IPS-15b (cell line): ENCODE results near the gene DVL2.
"Not testable (repeated sequence)": the region's sequence is repeated elsewhere in the genome, so short reads cannot be mapped to it uniquely, and the experiment has no call there.

ENCODE experiments used
- H3K27me3 ChIP-seq: one replicate; pipeline ENCODE4 v1.6.1; 2013; ENCODE audit warnings: low read length; ENCODE audit not compliant: control insufficient read depth, insufficient read depth
- H3K36me3 ChIP-seq: one replicate; pipeline ENCODE4 v1.6.1; 2013; ENCODE audit warnings: low read length; ENCODE audit not compliant: control insufficient read depth, insufficient read depth
- H3K4me1 ChIP-seq: one replicate; pipeline ENCODE4 v1.6.1; 2013; ENCODE audit warnings: mild to moderate bottlenecking, low read length; ENCODE audit not compliant: control insufficient read depth, insufficient read depth
- H3K4me3 ChIP-seq: one replicate; pipeline ENCODE4 v1.5.1; 2013; ENCODE audit warnings: low read depth, low read length
- H3K9ac ChIP-seq: one replicate; pipeline ENCODE4 v1.6.1; 2013; ENCODE audit warnings: low read depth, mild to moderate bottlenecking, low read length
- H3K9me3 ChIP-seq: one replicate; pipeline ENCODE4 v1.6.1; 2013; ENCODE audit warnings: mild to moderate bottlenecking, low read length; ENCODE audit not compliant: control insufficient read depth, insufficient read depth

Gene DVL2

GRCh38 chr17:7251661-7252175, 17.4 kb upstream of the DVL2 start, which contains the start of gene CTDNEP1:
CTDNEP1 (minus strand) TSS chr17:7251734; CDS start chr17:7251296, 438 bp downstream.
- H3K4me3 ChIP-seq, result peak within 1 kb of the TSS; percentile 92
- peaks cover 7% of the 10 kb centered on the region for H3K4me1 ChIP-seq
- no peaks in the 10 kb centered on the region for H3K9me3 ChIP-seq
- peaks cover 3% of the 10 kb centered on the region for H3K36me3 ChIP-seq
- H3K27me3 ChIP-seq, result no peaks in the 10 kb centered on the region
- H3K9ac ChIP-seq, result peak within 1 kb of the TSS; percentile 90

GRCh38 chr17:7250695-7251627, 16.6 kb upstream of the DVL2 start:
- H3K4me3 ChIP-seq, result peak overlapping the region; percentile 92
- no peaks in the 10 kb centered on the region for H3K9me3 ChIP-seq
- peak overlapping the region; percentile 67 for H3K9ac ChIP-seq
- H3K36me3 ChIP-seq, result peaks cover 5% of the 10 kb centered on the region
- H3K4me1 ChIP-seq, result peaks cover 7% of the 10 kb centered on the region
- H3K27me3 ChIP-seq, result no peaks in the 10 kb centered on the region

GRCh38 chr17:7249830-7250229, 15.5 kb upstream of the DVL2 start:
- Histone ChIP-seq H3K9ac (peak overlapping the region; percentile 67), H3K4me1 (peaks cover 7% of the 10 kb centered on the region), H3K9me3 (no peaks in the 10 kb centered on the region), H3K27me3 (no peaks in the 10 kb centered on the region), H3K4me3 (peak overlapping the region; percentile 92), H3K36me3 (peaks cover 5% of the 10 kb centered on the region)

GRCh38 chr17:7249214-7249613, 14.9 kb upstream of the DVL2 start:
- H3K9ac ChIP-seq, result no peak overlapping the region

GRCh38 chr17:7248796-7249195, 14.5 kb upstream of the DVL2 start:
- H3K4me3 ChIP-seq, result no peak overlapping the region
- H3K9ac ChIP-seq, result no peak overlapping the region
- H3K27me3 ChIP-seq, result no peaks in the 10 kb centered on the region
- no peaks in the 10 kb centered on the region for H3K9me3 ChIP-seq
- peaks cover 7% of the 10 kb centered on the region for H3K4me1 ChIP-seq
- peaks cover 11% of the 10 kb centered on the region for H3K36me3 ChIP-seq

More at GRCh38 chr17:7249214-7249613, 14.9 kb upstream of the DVL2 start:
- H3K4me3 ChIP-seq, result no peak overlapping the region
- no peaks in the 10 kb centered on the region for H3K27me3 ChIP-seq
- H3K36me3 ChIP-seq, result peaks cover 8% of the 10 kb centered on the region
- peaks cover 7% of the 10 kb centered on the region for H3K4me1 ChIP-seq
- no peaks in the 10 kb centered on the region for H3K9me3 ChIP-seq

- H3K9ac ChIP-seq, result no peak overlapping the region
- peaks cover 11% of the 10 kb centered on the region for H3K36me3 ChIP-seq
- H3K4me3 ChIP-seq, result no peak overlapping the region
- H3K27me3 ChIP-seq, result no peaks in the 10 kb centered on the region
- no peaks in the 10 kb centered on the region for H3K9me3 ChIP-seq
- peaks cover 3% of the 10 kb centered on the region for H3K4me1 ChIP-seq
Measured at GRCh38 chr17:7246779-7247178, 12.5 kb upstream of the DVL2 start.

GRCh38 chr17:7243838-7244237, 9.5 kb upstream of the DVL2 start:
- not testable (repeated sequence) for H3K4me3 ChIP-seq, H3K9ac ChIP-seq, H3K9me3 ChIP-seq, H3K27me3 ChIP-seq, H3K4me1 ChIP-seq
- H3K36me3 ChIP-seq, result peaks cover 14% of the 10 kb centered on the region

- peak overlapping the region; percentile 95 for H3K4me3 ChIP-seq
- H3K9me3 ChIP-seq, result no peaks in the 10 kb centered on the region
- H3K9ac ChIP-seq, result peak overlapping the region; percentile 57
- peaks cover 14% of the 10 kb centered on the region for H3K36me3 ChIP-seq
- H3K4me1 ChIP-seq, result peaks cover 6% of the 10 kb centered on the region
- H3K27me3 ChIP-seq, result no peaks in the 10 kb centered on the region
Measured at GRCh38 chr17:7243453-7243729, 9.1 kb upstream of the DVL2 start.

GRCh38 chr17:7242717-7243452, 8.6 kb upstream of the DVL2 start:
- Histone ChIP-seq H3K4me3 (peak overlapping the region; percentile 95), H3K9ac (peak overlapping the region; percentile 70), H3K4me1 (peaks cover 6% of the 10 kb centered on the region), H3K36me3 (peaks cover 14% of the 10 kb centered on the region), H3K27me3 (no peaks in the 10 kb centered on the region), H3K9me3 (no peaks in the 10 kb centered on the region)

- peaks cover 14% of the 10 kb centered on the region for H3K36me3 ChIP-seq
- peaks cover 10% of the 10 kb centered on the region for H3K4me1 ChIP-seq
- H3K4me3 ChIP-seq, result peak within 1 kb of the TSS; percentile 95
- no peaks in the 10 kb centered on the region for H3K27me3 ChIP-seq
- H3K9ac ChIP-seq, result peak within 1 kb of the TSS; percentile 86
- no peaks in the 10 kb centered on the region for H3K9me3 ChIP-seq
Measured at GRCh38 chr17:7241783-7242716, 7.7 kb upstream of the DVL2 start, which contains the start of gene GABARAP. GABARAP (minus strand) TSS chr17:7242449; CDS start chr17:7242330, 119 bp downstream.
